Glutamatergic neuron (in vitro differentiated cells): Measurements from ENCODE around the gene MATK. TPM values are rescaled to one million over a fixed set of nuclear protein-coding genes. Genes with fewer than 3 reads are reported as not detected.
A peak's percentile ranks its signal among the peaks of the same experiment; 100 is the strongest.

Source experiments
- DNase-seq: peaks from one replicate; pipeline ENCODE4 v3.0.0; 2022
- H3K27ac Mint-ChIP-seq: one replicate; pipeline ENCODE4 v1.8.0; 2020; ENCODE audit warnings: mild to moderate bottlenecking, mixed read lengths, inconsistent platforms; ENCODE audit not compliant: unreplicated experiment
- H3K27me3 Mint-ChIP-seq: one replicate; pipeline ENCODE4 v1.8.0; 2020; ENCODE audit warnings: mild to moderate bottlenecking, moderate library complexity, mixed read lengths, inconsistent platforms; ENCODE audit not compliant: unreplicated experiment
- H3K36me3 Mint-ChIP-seq: one replicate; pipeline ENCODE4 v1.8.0; 2020; ENCODE audit warnings: mild to moderate bottlenecking, mixed read lengths, inconsistent platforms; ENCODE audit not compliant: unreplicated experiment
- H3K4me1 Mint-ChIP-seq: one replicate; pipeline ENCODE4 v1.8.0; 2020; ENCODE audit warnings: mild to moderate bottlenecking, low read depth, mixed read lengths, inconsistent platforms; ENCODE audit not compliant: unreplicated experiment
- H3K4me3 Mint-ChIP-seq: one replicate; pipeline ENCODE4 v1.8.0; 2020; ENCODE audit warnings: mild to moderate bottlenecking, mixed read lengths, inconsistent platforms; ENCODE audit not compliant: unreplicated experiment
- H3K9me3 Mint-ChIP-seq: one replicate; pipeline ENCODE4 v1.8.0; 2020; ENCODE audit warnings: mild to moderate bottlenecking, moderate library complexity, mixed read lengths, inconsistent platforms; ENCODE audit not compliant: unreplicated experiment
- total RNA-seq: library from RNA; stranded (reverse); fragmentation: NEBNext Ultra II Directional; extraction: Animal tissue kit (Norgen Biotek cat#: 25700); gene quantifications from one replicate; pipeline ENCODE4 v1.2.1, GENCODE V29; 2021; ENCODE audit not compliant: unreplicated experiment
- TF ChIP-seq, protein P1 (sequence below): fragments of 200-600 bp; sonication (generic); IDR thresholded peaks from one replicate; pipeline ENCODE4 v1.5.0; 2021; ENCODE audit not compliant: partially characterized antibody, unreplicated experiment

MATK gene
- total RNA-seq, 1 donor from 2014 or later: not detected

DNA sequence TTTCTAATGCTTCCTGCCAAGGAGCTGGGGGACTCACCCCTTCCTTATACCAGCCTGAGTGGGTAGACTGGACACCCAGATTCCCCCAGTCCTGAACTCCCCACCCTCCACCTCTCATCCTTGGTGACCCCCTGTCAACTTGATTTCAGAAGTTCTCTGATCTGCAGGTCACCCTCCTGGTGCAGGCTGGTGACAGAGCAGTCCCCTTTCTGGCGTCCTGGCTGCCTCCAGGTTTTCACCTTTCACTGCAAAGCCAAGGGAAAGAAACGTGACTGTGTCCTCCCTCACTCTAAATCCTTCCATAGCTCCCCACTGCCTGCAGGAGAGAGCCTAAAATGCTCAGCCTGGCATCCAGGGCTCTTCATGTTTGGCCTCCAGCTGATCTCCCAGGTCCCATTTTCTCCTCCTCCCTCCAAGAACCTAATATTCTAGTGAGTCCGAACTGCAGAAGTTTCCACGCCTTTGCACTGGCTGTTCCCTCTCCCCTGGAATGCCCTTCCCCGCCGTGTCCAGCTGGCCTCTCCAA, 4.1 kb upstream of the MATK start:
- Mint-ChIP-seq H3K9me3 (peaks cover 5% of the 10 kb centered on the region), H3K4me1 (no peaks in the 10 kb centered on the region), H3K27me3 (peaks cover 14% of the 10 kb centered on the region), H3K27ac (no peak overlapping the region), H3K4me3 (no peak overlapping the region), H3K36me3 (peaks cover 15% of the 10 kb centered on the region)
- TF ChIP-seq, protein P1, sequence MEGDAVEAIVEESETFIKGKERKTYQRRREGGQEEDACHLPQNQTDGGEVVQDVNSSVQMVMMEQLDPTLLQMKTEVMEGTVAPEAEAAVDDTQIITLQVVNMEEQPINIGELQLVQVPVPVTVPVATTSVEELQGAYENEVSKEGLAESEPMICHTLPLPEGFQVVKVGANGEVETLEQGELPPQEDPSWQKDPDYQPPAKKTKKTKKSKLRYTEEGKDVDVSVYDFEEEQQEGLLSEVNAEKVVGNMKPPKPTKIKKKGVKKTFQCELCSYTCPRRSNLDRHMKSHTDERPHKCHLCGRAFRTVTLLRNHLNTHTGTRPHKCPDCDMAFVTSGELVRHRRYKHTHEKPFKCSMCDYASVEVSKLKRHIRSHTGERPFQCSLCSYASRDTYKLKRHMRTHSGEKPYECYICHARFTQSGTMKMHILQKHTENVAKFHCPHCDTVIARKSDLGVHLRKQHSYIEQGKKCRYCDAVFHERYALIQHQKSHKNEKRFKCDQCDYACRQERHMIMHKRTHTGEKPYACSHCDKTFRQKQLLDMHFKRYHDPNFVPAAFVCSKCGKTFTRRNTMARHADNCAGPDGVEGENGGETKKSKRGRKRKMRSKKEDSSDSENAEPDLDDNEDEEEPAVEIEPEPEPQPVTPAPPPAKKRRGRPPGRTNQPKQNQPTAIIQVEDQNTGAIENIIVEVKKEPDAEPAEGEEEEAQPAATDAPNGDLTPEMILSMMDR: no peak
- no peak for DNase-seq

GRCh38 chr19:3788996-3789778, 3.0 kb upstream of the MATK start:
- TF ChIP-seq, protein P1: no peak
- Mint-ChIP-seq H3K27me3 (peaks cover 16% of the 10 kb centered on the region), H3K36me3 (peaks cover 15% of the 10 kb centered on the region), H3K27ac (no peak overlapping the region), H3K9me3 (peaks cover 5% of the 10 kb centered on the region), H3K4me1 (no peaks in the 10 kb centered on the region), H3K4me3 (no peak overlapping the region)
- no peak for DNase-seq

DNA sequence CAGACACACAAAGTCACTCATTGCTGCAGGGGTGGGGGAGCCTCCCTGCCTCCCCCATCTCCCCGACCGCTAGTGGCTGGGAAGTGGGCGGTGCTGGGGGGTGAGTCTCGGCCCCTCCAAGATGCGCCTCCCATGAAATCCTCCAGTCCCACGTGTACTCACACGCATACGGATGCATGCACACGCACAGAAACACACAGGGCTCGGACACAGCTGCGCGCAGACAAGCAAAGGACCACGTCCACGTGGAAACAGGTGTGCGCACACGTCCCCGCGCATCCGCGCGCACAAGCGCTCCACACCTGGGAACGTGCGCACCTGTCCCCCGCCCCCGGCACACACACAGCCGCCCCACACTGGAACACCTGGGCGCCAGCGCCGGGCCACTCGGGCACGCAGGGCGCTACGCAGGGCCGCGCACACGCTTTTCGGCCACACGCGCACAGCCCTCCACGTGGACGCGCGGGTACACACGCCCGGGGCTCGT, 687 bp downstream of the MATK start:
- H3K4me1 Mint-ChIP-seq: no peaks in the 10 kb centered on the region
- no peak for DNase-seq
- peaks cover 21% of the 10 kb centered on the region for H3K27me3 Mint-ChIP-seq
- TF ChIP-seq, protein P1: no peak
- H3K36me3 Mint-ChIP-seq: peaks cover 15% of the 10 kb centered on the region
- H3K4me3 Mint-ChIP-seq: peak overlapping the region; percentile 55
- H3K27ac Mint-ChIP-seq: no peak overlapping the region
- peaks cover 12% of the 10 kb centered on the region for H3K9me3 Mint-ChIP-seq

- TF ChIP-seq, protein P1: no peak
Observed at GRCh38 chr19:3784607-3785450, 1.4 kb downstream of the MATK start.

More at GRCh38 chr19:3784607-3785450, 1.4 kb downstream of the MATK start:
- no peak overlapping the region for H3K27ac Mint-ChIP-seq
- peaks cover 11% of the 10 kb centered on the region for H3K9me3 Mint-ChIP-seq
- H3K27me3 Mint-ChIP-seq: peaks cover 18% of the 10 kb centered on the region
- peaks cover 13% of the 10 kb centered on the region for H3K36me3 Mint-ChIP-seq
- DNase-seq: no peak
- no peaks in the 10 kb centered on the region for H3K4me1 Mint-ChIP-seq
- H3K4me3 Mint-ChIP-seq: no peak overlapping the region
